ENCODE data around the gene ALDH1A1.

The ALDH1A1 gene

DNA sequence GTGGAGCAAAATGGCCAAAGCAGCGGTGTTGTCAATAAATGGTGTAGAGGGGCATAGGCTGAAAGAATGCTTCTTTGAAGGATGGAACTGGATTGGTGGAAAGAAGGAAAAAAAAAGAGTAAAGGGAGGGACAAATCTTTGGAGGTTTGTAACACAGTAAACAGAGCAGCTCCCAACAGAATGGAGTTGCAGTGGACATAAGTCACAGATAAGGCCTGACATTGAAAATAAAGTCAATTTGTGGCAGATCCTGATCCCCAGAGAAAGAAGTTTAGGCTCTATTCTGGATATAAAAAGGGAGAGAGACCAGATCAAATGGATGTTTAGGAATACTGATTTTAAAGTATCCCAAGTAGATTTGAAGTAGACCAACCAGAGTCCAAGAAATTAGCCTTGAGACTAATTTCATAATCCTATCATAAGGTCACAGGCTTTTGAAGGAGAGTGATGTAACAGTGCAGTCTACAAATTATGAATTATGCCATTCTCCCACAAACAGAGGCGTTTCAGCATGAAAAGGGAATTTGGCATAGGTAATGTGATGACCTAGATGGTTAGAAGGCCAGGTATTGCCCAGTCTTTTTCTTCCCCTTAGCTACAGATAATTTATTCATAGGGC, 8.9 kb downstream of the ALDH1A1 start:
- TF ChIP-seq, protein P1, sequence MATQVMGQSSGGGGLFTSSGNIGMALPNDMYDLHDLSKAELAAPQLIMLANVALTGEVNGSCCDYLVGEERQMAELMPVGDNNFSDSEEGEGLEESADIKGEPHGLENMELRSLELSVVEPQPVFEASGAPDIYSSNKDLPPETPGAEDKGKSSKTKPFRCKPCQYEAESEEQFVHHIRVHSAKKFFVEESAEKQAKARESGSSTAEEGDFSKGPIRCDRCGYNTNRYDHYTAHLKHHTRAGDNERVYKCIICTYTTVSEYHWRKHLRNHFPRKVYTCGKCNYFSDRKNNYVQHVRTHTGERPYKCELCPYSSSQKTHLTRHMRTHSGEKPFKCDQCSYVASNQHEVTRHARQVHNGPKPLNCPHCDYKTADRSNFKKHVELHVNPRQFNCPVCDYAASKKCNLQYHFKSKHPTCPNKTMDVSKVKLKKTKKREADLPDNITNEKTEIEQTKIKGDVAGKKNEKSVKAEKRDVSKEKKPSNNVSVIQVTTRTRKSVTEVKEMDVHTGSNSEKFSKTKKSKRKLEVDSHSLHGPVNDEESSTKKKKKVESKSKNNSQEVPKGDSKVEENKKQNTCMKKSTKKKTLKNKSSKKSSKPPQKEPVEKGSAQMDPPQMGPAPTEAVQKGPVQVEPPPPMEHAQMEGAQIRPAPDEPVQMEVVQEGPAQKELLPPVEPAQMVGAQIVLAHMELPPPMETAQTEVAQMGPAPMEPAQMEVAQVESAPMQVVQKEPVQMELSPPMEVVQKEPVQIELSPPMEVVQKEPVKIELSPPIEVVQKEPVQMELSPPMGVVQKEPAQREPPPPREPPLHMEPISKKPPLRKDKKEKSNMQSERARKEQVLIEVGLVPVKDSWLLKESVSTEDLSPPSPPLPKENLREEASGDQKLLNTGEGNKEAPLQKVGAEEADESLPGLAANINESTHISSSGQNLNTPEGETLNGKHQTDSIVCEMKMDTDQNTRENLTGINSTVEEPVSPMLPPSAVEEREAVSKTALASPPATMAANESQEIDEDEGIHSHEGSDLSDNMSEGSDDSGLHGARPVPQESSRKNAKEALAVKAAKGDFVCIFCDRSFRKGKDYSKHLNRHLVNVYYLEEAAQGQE (IDR thresholded peaks at IDR 0.05; ENCODE audit: insufficient read depth in 1 of 2, low read depth in 2 of 2, low read length in 2 of 2), result no peak
- no peak for TF ChIP-seq TAF1 (IDR thresholded peaks at IDR 0.05; ENCODE audit: borderline replicate concordance, insufficient read depth, low read length)
- no peak for TF ChIP-seq POLR2AphosphoS5 (IDR thresholded peaks at IDR 0.05; ENCODE audit: low read depth, low read length)
- TF ChIP-seq SIN3A (IDR thresholded peaks at IDR 0.05; ENCODE audit: borderline replicate concordance, insufficient read depth, low read length), result no peak
- TF ChIP-seq FOXP2 (optimal IDR thresholded peaks at IDR 0.05; ENCODE audit: borderline replicate concordance, extremely low read depth, extremely low read length, insufficient read depth), result no peak

DNA sequence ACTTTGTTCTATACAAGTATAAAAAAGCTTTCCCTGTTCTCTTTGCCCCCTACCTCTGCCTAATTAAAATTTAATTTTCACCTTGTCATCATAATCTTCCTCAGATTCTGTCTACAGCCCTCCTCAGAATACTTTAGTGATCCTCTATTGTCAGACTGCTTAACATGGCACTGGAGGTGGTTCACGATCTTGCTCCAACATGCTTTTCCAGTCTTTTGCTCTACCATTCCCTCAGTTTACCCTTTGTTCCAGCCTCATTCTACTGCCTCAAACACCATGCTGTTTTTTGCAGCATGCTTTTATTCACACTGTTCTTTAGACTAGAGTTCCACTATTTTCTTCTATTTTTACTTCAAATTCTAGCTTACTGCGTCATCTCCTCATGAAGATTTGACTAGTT, 10.4 kb downstream of the ALDH1A1 start:
- TF ChIP-seq SIN3A (IDR thresholded peaks at IDR 0.05; ENCODE audit: borderline replicate concordance, insufficient read depth, low read length) (no peak), TAF1 (IDR thresholded peaks at IDR 0.05; ENCODE audit: borderline replicate concordance, insufficient read depth, low read length) (no peak), FOXP2 (optimal IDR thresholded peaks at IDR 0.05; ENCODE audit: borderline replicate concordance, extremely low read depth, extremely low read length, insufficient read depth) (no peak), POLR2AphosphoS5 (IDR thresholded peaks at IDR 0.05; ENCODE audit: low read depth, low read length) (no peak)
- TF ChIP-seq, protein P1 (IDR thresholded peaks at IDR 0.05; ENCODE audit: insufficient read depth in 1 of 2, low read depth in 2 of 2, low read length in 2 of 2), result no peak

DNA sequence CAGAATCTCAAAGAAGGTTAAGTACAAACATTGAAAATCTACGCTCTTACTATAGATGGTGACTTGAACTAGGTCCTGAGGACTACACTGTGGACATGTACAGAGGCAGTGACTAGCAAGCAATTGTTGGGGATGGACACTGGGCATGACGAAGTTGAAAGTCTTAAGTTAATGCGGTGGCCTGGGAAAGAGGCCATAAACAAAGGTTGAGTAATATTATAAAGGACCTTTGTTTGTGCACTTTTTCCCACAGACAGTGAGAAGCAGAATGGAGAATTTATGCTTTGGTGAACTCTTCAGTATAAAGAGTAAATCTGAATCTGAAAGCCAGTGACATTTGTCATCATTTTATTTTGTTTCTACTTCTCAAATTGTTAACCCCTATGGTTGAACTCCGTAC, 15.3 kb downstream of the ALDH1A1 start:
- no peak for TF ChIP-seq SIN3A (IDR thresholded peaks at IDR 0.05; ENCODE audit: borderline replicate concordance, insufficient read depth, low read length)
- TF ChIP-seq TAF1 (IDR thresholded peaks at IDR 0.05; ENCODE audit: borderline replicate concordance, insufficient read depth, low read length), result no peak
- no peak for TF ChIP-seq POLR2AphosphoS5 (IDR thresholded peaks at IDR 0.05; ENCODE audit: low read depth, low read length)
- TF ChIP-seq, protein P1 (IDR thresholded peaks at IDR 0.05; ENCODE audit: insufficient read depth in 1 of 2, low read depth in 2 of 2, low read length in 2 of 2), result no peak
- no peak for TF ChIP-seq FOXP2 (optimal IDR thresholded peaks at IDR 0.05; ENCODE audit: borderline replicate concordance, extremely low read depth, extremely low read length, insufficient read depth)

DNA sequence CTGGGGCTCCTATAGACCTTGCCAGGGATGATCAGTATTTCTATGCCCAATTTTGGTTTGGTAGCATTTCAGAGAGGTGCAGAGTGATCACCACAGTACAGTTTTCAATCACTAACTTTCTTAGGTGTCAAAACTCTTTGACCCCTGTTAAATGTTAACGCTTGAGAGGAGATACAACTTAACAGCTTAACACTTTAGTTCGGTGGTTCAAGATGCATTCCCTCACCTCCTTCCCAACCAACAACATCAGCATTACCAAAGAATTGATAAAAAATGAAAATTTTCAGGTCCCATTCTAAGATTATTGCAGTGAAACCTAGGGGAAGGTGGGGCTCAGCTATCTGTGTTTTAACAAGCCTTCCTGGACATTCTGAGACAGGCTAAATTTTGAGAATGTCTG, 16.2 kb downstream of the ALDH1A1 start:
- TF ChIP-seq FOXP2 (optimal IDR thresholded peaks at IDR 0.05; ENCODE audit: borderline replicate concordance, extremely low read depth, extremely low read length, insufficient read depth) (no peak), POLR2AphosphoS5 (IDR thresholded peaks at IDR 0.05; ENCODE audit: low read depth, low read length) (no peak), TAF1 (IDR thresholded peaks at IDR 0.05; ENCODE audit: borderline replicate concordance, insufficient read depth, low read length) (no peak), SIN3A (IDR thresholded peaks at IDR 0.05; ENCODE audit: borderline replicate concordance, insufficient read depth, low read length) (no peak)
- TF ChIP-seq, protein P1 (IDR thresholded peaks at IDR 0.05; ENCODE audit: insufficient read depth in 1 of 2, low read depth in 2 of 2, low read length in 2 of 2), result no peak
